Measurements from ENCODE around the gene POLR2L. TPM values are rescaled to one million over a fixed set of nuclear protein-coding genes. Genes with fewer than 3 reads are reported as not detected.

Gene POLR2L
- total RNA-seq, 1 experiment from 2014 or later = 673 TPM

GRCh38 chr11:823441-824291 lies 18.7 kb downstream of the POLR2L start:
- Histone ChIP-seq H3K4me1 (ENCODE audit: control insufficient read depth, insufficient read depth, low read length) (peaks cover 65% of the 10 kb centered on the region), H3K9me3 (ENCODE audit: control insufficient read depth, insufficient read depth, low read depth, low read length) (no peaks in the 10 kb centered on the region), H3K27me3 (ENCODE audit: control insufficient read depth, insufficient read depth, low read length) (no peaks in the 10 kb centered on the region), H3K27ac (ENCODE audit: low read length) (no peak overlapping the region), H3K36me3 (ENCODE audit: control insufficient read depth, insufficient read depth, low read length) (0 out of 2 replicates have a peak, but pooled peaks cover 2% of the 10 kb centered on the region), H3K4me3 (ENCODE audit: low read depth in 2 of 2, low read length in 2 of 2) (no peak overlapping the region)
- DNase-seq (ENCODE audit: low read depth, low spot score) = no peak
- TF ChIP-seq TCF7L2 (IDR thresholded peaks at IDR 0.05; ENCODE audit: low read depth, low read length) (no peak), REST (IDR thresholded peaks at IDR 0.05; ENCODE audit: insufficient read depth in 1 of 2, low read depth in 2 of 2, low read length in 1 of 2) (no peak), CTCF (IDR thresholded peaks at IDR 0.05) (no peak), SIN3A (IDR thresholded peaks at IDR 0.05; ENCODE audit: borderline replicate concordance, insufficient read depth, low read depth, low read length) (no peak), POLR2AphosphoS5 (IDR thresholded peaks at IDR 0.05; ENCODE audit: low read depth, low read length) (no peak; the same call in none of the 2 replicates)
- POLR2A ChIA-PET = no interaction called here
- ATAC-seq = no peak
- in situ Hi-C loops (cut with HindIII; ENCODE audit: low pct_unique_long_range_greater_than_20kb, low sequenced_read_pairs) (no loop called here), intact Hi-C loops (cut with micrococcal nuclease; ENCODE audit: unreplicated experiment) (no loop called here)
- no TSS peak for BruUV-seq (replicated peaks)
- CTCF ChIA-PET = no interaction called here

GRCh38 chr11:821512-822371 lies 20.6 kb downstream of the POLR2L start:
- intact Hi-C loops (cut with micrococcal nuclease; ENCODE audit: unreplicated experiment) (no loop called here), in situ Hi-C loops (cut with HindIII; ENCODE audit: low pct_unique_long_range_greater_than_20kb, low sequenced_read_pairs) (no loop called here)
- CTCF ChIA-PET = interaction anchor here (0.7 kb wide), 1 partner anchor 8 kb away, joined by 4 read pairs; no protein-coding TSS in a partner anchor
- Histone ChIP-seq H3K4me3 (ENCODE audit: low read depth in 2 of 2, low read length in 2 of 2) (peak overlapping the region; percentile 80 to 88), H3K4me1 (ENCODE audit: control insufficient read depth, insufficient read depth, low read length) (peaks cover 55% of the 10 kb centered on the region), H3K36me3 (ENCODE audit: control insufficient read depth, insufficient read depth, low read length) (0 out of 2 replicates have a peak, but pooled peaks cover 2% of the 10 kb centered on the region), H3K27me3 (ENCODE audit: control insufficient read depth, insufficient read depth, low read length) (no peaks in the 10 kb centered on the region), H3K9me3 (ENCODE audit: control insufficient read depth, insufficient read depth, low read depth, low read length) (no peaks in the 10 kb centered on the region), H3K27ac (ENCODE audit: low read length) (peak overlapping the region; percentile 89)
- no peak for DNase-seq (ENCODE audit: low read depth, low spot score)
- TF ChIP-seq CTCF (IDR thresholded peaks at IDR 0.05) = no peak
- TF ChIP-seq REST (IDR thresholded peaks at IDR 0.05; ENCODE audit: insufficient read depth in 1 of 2, low read depth in 2 of 2, low read length in 1 of 2) = no peak
- no peak for TF ChIP-seq SIN3A (IDR thresholded peaks at IDR 0.05; ENCODE audit: borderline replicate concordance, insufficient read depth, low read depth, low read length)
- TF ChIP-seq TCF7L2 (IDR thresholded peaks at IDR 0.05; ENCODE audit: low read depth, low read length) = no peak
- no peak for TF ChIP-seq POLR2AphosphoS5 (IDR thresholded peaks at IDR 0.05; ENCODE audit: low read depth, low read length)
- POLR2A ChIA-PET = interaction anchor here (0.6 to 0.9 kb wide), 2 partner anchors 13 to 26 kb away, joined by 3 read pairs; no protein-coding TSS in a partner anchor
- ATAC-seq = no peak
- no TSS peak for BruUV-seq (replicated peaks)
